K562 (cell line): ENCODE data around the gene PTPN1. TPM values are rescaled to one million over a fixed set of nuclear protein-coding genes. Genes with fewer than 3 reads are reported as not detected.

Experiments used
- CBX3 ChIP-seq, 2 experiments: IDR thresholded peaks; 1 replicate in 1 of 2; 2 replicates in 1 of 2; pipeline ENCODE4 v1.6.1; 2012; ENCODE audit warnings: inconsistent platforms in 2 of 2, low read length in 2 of 2, borderline replicate concordance in 1 of 2, control low read depth in 1 of 2
- CHD7 ChIP-seq: fragments of 200-600 bp; sonication (generic); IDR thresholded peaks from one replicate; pipeline ENCODE4 v1.6.1; 2012; ENCODE audit warnings: mild to moderate bottlenecking, low read depth, low read length, inconsistent platforms
- DMBX1 ChIP-seq: fragments of 250-450 bp; sonication (Bioruptor Pico); IDR thresholded peaks from 2 replicates; pipeline ENCODE4 v1.8.0; 2022; ENCODE audit warnings: inconsistent platforms, mild to moderate bottlenecking, moderate library complexity, borderline replicate concordance
- LARP7 ChIP-seq: fragments of 450-650 bp; IDR thresholded peaks from 2 replicates; pipeline ENCODE4 v1.6.1; 2016
- MLX ChIP-seq, 2 experiments: fragments of 450-650 bp in 1 of 2; sonication (generic) in 1 of 2; formaldehyde crosslinking; conservative IDR thresholded peaks; 2 replicates each; pipeline versions ENCODE4 v1.4.0 to v1.8.1; 2020 to 2022; ENCODE audit warnings: mild to moderate bottlenecking in 1 of 2, missing genetic modification reagents in 1 of 2
- NCOR1 ChIP-seq: fragments of 450-650 bp; IDR thresholded peaks from 2 replicates; pipeline ENCODE4 v1.6.1; 2016; ENCODE audit warnings: mild to moderate bottlenecking, moderate library complexity
- NUFIP1 ChIP-seq: fragments of 450-650 bp; IDR thresholded peaks from 2 replicates; pipeline ENCODE4 v1.6.1; 2018; ENCODE audit not compliant: partially characterized antibody
- PRMT5 ChIP-seq: sonication (generic); formaldehyde crosslinking; IDR thresholded peaks from 2 replicates; pipeline ENCODE4 v1.5.0; 2020; ENCODE audit warnings: missing genetic modification reagents
- RBFOX2 ChIP-seq: fragments of 200-400 bp; formaldehyde crosslinking; IDR thresholded peaks from 2 replicates; pipeline ENCODE4 v1.6.1; 2017; ENCODE audit warnings: low read depth, mild to moderate bottlenecking, low read length, moderate library complexity
- RFX7 ChIP-seq: fragments of 250-450 bp; sonication (Bioruptor Pico); IDR thresholded peaks from 2 replicates; pipeline ENCODE4 v1.5.1; 2021; ENCODE audit warnings: mild to moderate bottlenecking
- STAT5B ChIP-seq: fragments of 250-450 bp; sonication (Bioruptor Pico); IDR thresholded peaks from 2 replicates; pipeline ENCODE4 v1.8.0; 2021; ENCODE audit warnings: mild to moderate bottlenecking, inconsistent platforms
- ZBTB7A ChIP-seq: IDR thresholded peaks from 2 replicates; pipeline ENCODE4 v1.6.1; 2011; ENCODE audit warnings: low read depth, mild to moderate bottlenecking, low read length, moderate library complexity, borderline replicate concordance; ENCODE audit not compliant: control insufficient read depth
- ZNF23 ChIP-seq: fragments of 250-450 bp; sonication (Bioruptor Pico); IDR thresholded peaks from 2 replicates; pipeline ENCODE4 v1.4.0; 2020; ENCODE audit warnings: mild to moderate bottlenecking
- ZNF311 ChIP-seq: fragments of 250-450 bp; sonication (Bioruptor Pico); IDR thresholded peaks from 2 replicates; pipeline ENCODE4 v1.4.0; 2020; ENCODE audit warnings: mild to moderate bottlenecking, moderate library complexity
- ZNF668 ChIP-seq: fragments of 250-450 bp; sonication (Bioruptor Pico); IDR thresholded peaks from 2 replicates; pipeline ENCODE4 v1.8.0; 2022; ENCODE audit warnings: mild to moderate bottlenecking, inconsistent platforms
- ZNF695 ChIP-seq: fragments of 450-650 bp; formaldehyde crosslinking; IDR thresholded peaks from 2 replicates; pipeline ENCODE4 v1.4.0; 2020; ENCODE audit warnings: mild to moderate bottlenecking, moderate library complexity
- polyA plus RNA-seq, 8 experiments: library from polyadenylated mRNA; depleted of rRNA in 4 of 8; stranded (reverse) in 5 of 8; unstranded in 3 of 8; fragments of >200 nt; fragmentation: Nextera tagmentation in 2 of 8; fragmentation: Illumina TruSeq in 1 of 8; extraction: Ambion mirVana in 2 of 8; extraction: Trizol in 1 of 8; gene quantifications; 2 replicates each; pipeline versions ENCODE4 v1.2.1 to v1.2.3, GENCODE V29; 2011 to 2014; ENCODE audit warnings: inconsistent platforms in 1 of 8, missing spikeins in 1 of 8
- total RNA-seq, 7 experiments: library from RNA; depleted of rRNA in 6 of 7; stranded (reverse); fragments of >200 nt in 6 of 7; fragmentation: Illumina TruSeq in 2 of 7; extraction: Trizol in 2 of 7; gene quantifications; 2 replicates each; pipeline versions ENCODE4 v1.2.1 to v1.2.3, GENCODE V29; 2011 to 2021; ENCODE audit warnings: low replicate concordance in 1 of 7
- TF ChIP-seq, protein P1 (sequence below): fragments of 450-650 bp; IDR thresholded peaks from 2 replicates; pipeline ENCODE4 v1.6.1; 2016; ENCODE audit warnings: low read depth, mild to moderate bottlenecking, moderate library complexity

The PTPN1 gene
- total and polyA plus RNA-seq, 9 of the 15 experiments (the other 6 are each of a cell fraction or from before 2014, with no cell fraction given): 11.0 to 85.3 (median 54.0) TPM

- TF ChIP-seq CBX3 (IDR thresholded peaks at IDR 0.05; ENCODE audit: borderline replicate concordance in 1 of 2, low read length in 2 of 2) (peak in 1 of 2 experiments; percentile 12; a peak in 1 of 3 replicates), STAT5B (CRISPR knock-in tag) (no peak), LARP7 (no peak), ZNF668 (CRISPR knock-in tag) (0 out of 2 replicates have a peak, but pooled peaks have one; percentile 5), ZNF311 (peak; percentile 88), NUFIP1 (no peak), DMBX1 (CRISPR knock-in tag) (peak; percentile 91), RBFOX2 (no peak), PRMT5 (CRISPR knock-in tag) (no peak), RFX7 (CRISPR knock-in tag) (no peak), MLX (CRISPR knock-in tag; conservative IDR thresholded peaks at IDR 0.05) (no peak), ZNF23 (no peak), ZBTB7A (no peak), NCOR1 (peak; percentile 92), ZNF695 (no peak), CHD7 (no peak)
- TF ChIP-seq, protein P1, sequence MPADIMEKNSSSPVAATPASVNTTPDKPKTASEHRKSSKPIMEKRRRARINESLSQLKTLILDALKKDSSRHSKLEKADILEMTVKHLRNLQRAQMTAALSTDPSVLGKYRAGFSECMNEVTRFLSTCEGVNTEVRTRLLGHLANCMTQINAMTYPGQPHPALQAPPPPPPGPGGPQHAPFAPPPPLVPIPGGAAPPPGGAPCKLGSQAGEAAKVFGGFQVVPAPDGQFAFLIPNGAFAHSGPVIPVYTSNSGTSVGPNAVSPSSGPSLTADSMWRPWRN: no peak
Measured at GRCh38 chr20:50482396-50482981, 27.7 kb upstream of the PTPN1 start (continued).
